Measurements from ENCODE around the gene KIAA0232.
A peak's percentile ranks its signal among the peaks of the same experiment; 100 is the strongest.

Gene KIAA0232, protein sequence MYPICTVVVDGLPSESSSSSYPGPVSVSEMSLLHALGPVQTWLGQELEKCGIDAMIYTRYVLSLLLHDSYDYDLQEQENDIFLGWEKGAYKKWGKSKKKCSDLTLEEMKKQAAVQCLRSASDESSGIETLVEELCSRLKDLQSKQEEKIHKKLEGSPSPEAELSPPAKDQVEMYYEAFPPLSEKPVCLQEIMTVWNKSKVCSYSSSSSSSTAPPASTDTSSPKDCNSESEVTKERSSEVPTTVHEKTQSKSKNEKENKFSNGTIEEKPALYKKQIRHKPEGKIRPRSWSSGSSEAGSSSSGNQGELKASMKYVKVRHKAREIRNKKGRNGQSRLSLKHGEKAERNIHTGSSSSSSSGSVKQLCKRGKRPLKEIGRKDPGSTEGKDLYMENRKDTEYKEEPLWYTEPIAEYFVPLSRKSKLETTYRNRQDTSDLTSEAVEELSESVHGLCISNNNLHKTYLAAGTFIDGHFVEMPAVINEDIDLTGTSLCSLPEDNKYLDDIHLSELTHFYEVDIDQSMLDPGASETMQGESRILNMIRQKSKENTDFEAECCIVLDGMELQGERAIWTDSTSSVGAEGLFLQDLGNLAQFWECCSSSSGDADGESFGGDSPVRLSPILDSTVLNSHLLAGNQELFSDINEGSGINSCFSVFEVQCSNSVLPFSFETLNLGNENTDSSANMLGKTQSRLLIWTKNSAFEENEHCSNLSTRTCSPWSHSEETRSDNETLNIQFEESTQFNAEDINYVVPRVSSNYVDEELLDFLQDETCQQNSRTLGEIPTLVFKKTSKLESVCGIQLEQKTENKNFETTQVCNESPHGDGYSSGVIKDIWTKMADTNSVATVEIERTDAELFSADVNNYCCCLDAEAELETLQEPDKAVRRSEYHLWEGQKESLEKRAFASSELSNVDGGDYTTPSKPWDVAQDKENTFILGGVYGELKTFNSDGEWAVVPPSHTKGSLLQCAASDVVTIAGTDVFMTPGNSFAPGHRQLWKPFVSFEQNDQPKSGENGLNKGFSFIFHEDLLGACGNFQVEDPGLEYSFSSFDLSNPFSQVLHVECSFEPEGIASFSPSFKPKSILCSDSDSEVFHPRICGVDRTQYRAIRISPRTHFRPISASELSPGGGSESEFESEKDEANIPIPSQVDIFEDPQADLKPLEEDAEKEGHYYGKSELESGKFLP (N-terminal part only)

DNA sequence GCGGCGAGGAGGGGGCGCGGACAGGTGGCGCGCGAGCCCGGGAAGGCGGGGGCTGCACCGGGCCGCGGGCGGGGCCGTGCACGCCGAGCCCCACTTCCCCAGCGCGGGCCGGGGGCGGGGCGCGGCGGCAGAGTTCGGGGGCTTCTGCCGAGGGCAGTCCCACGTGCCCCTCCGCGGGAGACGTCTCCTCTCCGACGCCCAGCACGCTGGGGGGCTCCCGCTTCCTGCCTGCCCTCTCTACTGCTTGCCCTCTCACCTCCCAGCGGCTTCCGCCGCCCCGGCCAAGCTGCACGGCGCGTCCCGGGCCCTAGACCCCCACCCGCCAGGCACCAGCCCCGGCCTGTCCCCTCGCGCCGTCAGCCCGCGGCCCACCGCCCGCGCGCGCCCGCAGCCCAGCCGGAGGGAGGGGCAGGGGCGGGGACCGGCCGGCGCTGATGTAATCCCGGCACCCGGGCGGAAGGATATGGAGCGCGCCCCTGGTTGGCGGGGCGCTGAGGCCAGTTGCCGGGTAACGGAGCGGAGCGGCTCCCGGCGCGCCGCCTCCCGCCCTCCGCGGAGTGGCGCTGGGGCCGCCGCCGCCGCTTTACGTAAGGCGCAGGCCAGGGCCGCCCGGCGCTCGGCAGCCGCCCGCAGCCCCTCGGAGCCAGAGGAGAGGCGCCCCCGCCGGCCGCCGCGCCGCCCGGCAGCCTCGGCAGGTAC lies at the start of gene KIAA0232:
KIAA0232 (plus strand) TSS at position 581 of the 699 bp plus-strand sequence. CDS start 41,727 bp downstream, outside the sequence.
- Mint-ChIP-seq H3K36me3 (peaks cover 19% of the 10 kb centered on the region), H3K27ac (peak within 1 kb of the TSS; percentile 23), H3K4me3 (peak within 1 kb of the TSS; percentile 80), H3K4me1 (peaks cover 50% of the 10 kb centered on the region), H3K9me3 (no peaks in the 10 kb centered on the region)
- DNase-seq (ENCODE audit: low spot score in 2 of 2) (peak; percentile 93), ATAC-seq (peak; percentile 88)

DNA sequence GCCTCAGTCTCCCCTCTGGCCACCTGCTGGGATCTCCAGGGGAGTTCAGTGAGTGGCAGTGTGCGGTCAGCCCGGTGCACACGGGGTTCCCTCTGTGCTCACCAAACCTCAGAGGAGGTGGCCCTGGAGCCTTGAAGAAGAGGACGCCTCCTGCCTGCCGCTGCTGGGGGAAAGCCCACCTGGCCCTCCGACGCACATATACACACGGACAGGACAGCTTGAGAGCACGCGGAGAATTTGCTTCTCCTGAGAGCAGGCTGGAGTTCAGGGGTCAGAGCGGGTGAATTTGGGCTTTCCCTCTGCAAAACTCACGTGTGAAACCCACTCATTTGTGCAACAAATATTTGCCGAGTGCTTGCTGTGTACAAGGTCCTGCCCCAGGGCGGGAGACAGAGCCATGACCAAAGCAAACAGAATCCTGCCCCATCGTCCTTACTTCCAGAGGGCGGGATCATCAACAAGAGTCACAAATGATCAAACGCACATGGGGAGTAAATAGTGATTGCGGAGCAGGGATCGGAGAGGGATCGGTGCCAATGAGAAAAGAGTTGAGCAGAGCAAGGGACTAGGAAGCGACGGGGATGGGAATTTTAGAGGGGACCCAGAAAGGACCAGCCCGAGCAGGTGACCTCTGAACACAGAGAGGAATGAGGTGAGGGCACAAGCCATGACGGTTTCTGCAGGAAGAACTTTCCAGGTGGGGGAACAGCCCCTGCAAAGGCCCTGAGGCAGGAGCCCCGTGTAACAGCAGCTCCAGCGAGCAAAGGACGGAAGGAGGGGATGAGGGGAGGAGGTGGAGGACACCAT lies 49.0 kb upstream of the KIAA0232 start:
- peak overlapping the region; percentile 56 for H3K27ac Mint-ChIP-seq
- no peaks in the 10 kb centered on the region for H3K9me3 Mint-ChIP-seq
- H3K4me3 Mint-ChIP-seq = no peak overlapping the region
- peaks cover 6% of the 10 kb centered on the region for H3K4me1 Mint-ChIP-seq
- peaks cover 6% of the 10 kb centered on the region for H3K36me3 Mint-ChIP-seq
- DNase-seq (ENCODE audit: low spot score in 2 of 2) (no peak), ATAC-seq (no peak)

DNA sequence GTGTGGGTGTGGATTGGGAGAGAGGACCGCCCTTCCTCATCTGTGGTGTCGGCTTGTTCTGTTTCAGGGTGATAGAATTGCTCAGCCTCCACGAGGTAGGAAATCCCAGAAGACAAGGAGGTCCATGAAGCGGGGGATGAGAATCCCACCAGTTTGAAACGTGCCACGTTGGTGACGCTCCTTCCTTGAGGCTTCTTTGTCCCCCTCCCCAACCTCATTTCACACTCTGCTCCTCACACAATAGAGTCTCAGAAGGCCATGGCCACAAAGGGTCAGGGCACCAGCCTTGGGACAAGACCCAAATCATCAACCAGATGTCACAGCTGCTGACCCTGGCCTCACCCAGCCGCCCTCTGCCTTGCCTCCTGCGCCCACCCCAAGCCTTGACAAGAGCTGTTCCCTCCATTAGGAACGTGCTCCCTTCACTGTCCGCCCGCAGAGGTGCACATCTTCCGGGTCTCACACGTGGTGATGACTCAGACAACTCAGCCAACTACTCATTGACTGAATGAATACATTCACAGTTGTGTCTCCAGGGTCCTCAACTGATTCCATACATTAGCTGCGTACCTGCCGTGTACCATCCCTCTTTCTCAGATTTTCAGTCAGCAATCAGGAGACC lies 48.3 kb upstream of the KIAA0232 start:
- H3K9me3 Mint-ChIP-seq = no peaks in the 10 kb centered on the region
- ATAC-seq (peak; percentile 51), DNase-seq (ENCODE audit: low spot score in 2 of 2) (no peak)
- no peak overlapping the region for H3K4me3 Mint-ChIP-seq
- peaks cover 6% of the 10 kb centered on the region for H3K4me1 Mint-ChIP-seq
- H3K36me3 Mint-ChIP-seq = peaks cover 6% of the 10 kb centered on the region
- peak overlapping the region; percentile 56 for H3K27ac Mint-ChIP-seq

DNA sequence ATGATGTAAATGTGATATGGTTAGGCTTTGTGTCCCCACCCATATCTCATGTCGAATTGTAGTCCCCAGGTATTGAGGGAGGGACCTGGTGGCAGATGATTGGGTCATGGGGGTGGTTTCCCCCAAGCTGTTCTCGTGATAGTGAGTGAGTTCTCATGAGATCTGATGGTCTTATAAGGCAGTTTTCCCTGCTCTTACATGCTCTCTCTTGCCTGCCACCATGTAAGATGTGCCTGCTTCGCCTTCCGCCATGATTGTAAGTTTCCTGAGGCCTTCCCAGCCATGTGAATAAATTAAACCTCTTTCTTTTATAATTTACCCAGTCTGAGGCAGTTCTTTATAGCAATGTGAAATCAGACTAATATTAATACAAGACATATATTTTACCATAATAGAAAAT lies 42.6 kb upstream of the KIAA0232 start:
- no peak for DNase-seq (ENCODE audit: low spot score in 2 of 2)
- peaks cover 15% of the 10 kb centered on the region for H3K4me1 Mint-ChIP-seq
- no peaks in the 10 kb centered on the region for H3K36me3 Mint-ChIP-seq
- H3K27ac Mint-ChIP-seq = no peak overlapping the region
- no peak for ATAC-seq
- no peaks in the 10 kb centered on the region for H3K9me3 Mint-ChIP-seq
- no peak overlapping the region for H3K4me3 Mint-ChIP-seq

DNA sequence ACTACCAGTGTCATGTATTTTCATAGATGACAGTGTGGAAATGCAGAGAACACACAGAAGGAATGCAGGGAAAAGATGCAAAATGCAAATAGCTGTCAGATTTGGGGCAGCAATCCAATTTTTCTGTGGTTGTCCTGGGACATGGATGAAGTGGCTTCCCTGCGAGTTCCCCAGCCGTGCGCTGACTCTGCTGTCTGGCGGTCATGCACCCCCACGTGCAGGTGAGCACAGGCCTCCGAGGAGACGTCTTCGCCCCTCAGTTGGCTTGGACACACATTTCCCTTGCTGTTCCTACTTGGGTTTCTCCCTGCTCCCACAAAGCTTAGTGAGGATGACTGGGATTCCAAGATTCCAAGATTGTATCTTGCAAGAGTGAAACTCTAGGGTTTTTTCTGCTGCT lies 42.2 kb upstream of the KIAA0232 start:
- Mint-ChIP-seq H3K27ac (no peak overlapping the region), H3K4me1 (peaks cover 15% of the 10 kb centered on the region), H3K9me3 (no peaks in the 10 kb centered on the region), H3K4me3 (no peak overlapping the region), H3K36me3 (no peaks in the 10 kb centered on the region)
- DNase-seq (ENCODE audit: low spot score in 2 of 2) (no peak), ATAC-seq (no peak)

DNA sequence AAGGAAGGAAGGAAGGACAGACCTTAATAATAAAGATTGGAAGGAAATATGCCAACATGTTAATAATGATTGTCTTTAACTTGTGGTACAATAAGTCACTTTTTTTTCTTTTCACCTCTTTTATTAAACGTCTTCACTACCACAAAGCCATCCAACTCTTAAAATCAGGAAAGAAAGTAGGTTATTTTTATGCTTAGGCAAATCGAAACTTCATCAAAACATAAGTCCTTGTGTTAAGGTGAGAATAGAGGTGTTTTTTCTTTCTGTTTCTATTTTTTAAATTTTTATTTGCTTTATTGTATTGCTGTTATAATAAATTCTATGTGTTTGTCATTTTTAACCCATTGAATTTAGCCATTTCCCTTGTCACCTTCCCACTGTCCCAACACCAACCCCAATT lies 40.0 kb upstream of the KIAA0232 start:
- no peaks in the 10 kb centered on the region for H3K36me3 Mint-ChIP-seq
- H3K4me3 Mint-ChIP-seq = no peak overlapping the region
- peaks cover 15% of the 10 kb centered on the region for H3K4me1 Mint-ChIP-seq
- ATAC-seq (no peak), DNase-seq (ENCODE audit: low spot score in 2 of 2) (no peak)
- H3K9me3 Mint-ChIP-seq = no peaks in the 10 kb centered on the region
- no peak overlapping the region for H3K27ac Mint-ChIP-seq

DNA sequence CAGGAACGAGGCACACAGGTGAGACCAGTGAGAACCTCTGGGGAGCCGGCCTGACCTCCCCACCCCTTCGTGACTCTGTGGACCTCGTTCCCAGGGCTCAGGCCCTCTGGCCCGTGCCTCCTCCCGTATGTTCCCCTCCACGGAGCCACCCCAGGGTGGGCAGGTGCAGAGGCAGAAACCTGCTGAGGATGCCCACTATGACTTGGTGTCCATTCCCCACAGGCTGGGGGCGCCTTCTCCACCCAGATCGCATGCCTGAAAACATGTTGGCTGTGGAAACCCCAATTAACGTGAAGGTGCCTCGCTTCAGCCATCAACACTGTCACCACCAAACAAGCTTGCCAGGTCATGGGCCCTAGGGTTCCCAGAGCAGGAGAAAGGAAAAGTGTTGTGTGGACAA lies 39.5 kb upstream of the KIAA0232 start:
- H3K27ac Mint-ChIP-seq = no peak overlapping the region
- no peak overlapping the region for H3K4me3 Mint-ChIP-seq

DNA sequence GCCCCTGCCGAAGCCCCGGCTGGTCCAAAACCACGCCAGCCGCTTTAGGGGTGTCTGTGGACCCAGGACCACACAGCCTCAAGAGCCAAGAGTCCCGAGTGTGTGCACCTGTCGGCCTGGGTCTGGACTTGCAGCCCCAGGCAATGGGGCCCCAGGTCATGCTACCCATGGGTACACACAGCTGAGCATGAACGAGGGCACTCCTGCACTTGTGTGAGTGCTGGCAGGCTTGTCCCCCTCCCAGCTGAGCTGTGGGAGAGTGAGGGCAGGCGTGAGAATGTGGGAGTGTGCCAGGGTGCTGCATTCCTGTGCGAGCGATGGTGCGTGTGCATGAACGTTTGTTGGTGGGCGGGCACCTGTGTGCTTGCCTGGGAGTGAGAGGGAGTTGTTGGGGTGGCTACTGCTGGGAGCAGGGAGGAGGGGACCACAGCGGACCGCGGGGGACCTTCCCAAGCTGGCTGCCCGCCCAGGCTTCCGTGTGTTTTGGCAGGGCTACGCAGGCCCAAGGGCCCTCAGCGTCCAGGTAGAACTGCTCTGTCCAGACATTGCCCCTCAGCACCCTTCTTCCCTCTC lies 35.7 kb upstream of the KIAA0232 start:
- ATAC-seq = peak; percentile 4

More for the DNA sequence above, 39.5 kb upstream of the KIAA0232 start:
- no peak for DNase-seq (ENCODE audit: low spot score in 2 of 2)
- Mint-ChIP-seq H3K9me3 (no peaks in the 10 kb centered on the region), H3K4me1 (peaks cover 15% of the 10 kb centered on the region), H3K36me3 (no peaks in the 10 kb centered on the region)
- ATAC-seq = no peak

DNA sequence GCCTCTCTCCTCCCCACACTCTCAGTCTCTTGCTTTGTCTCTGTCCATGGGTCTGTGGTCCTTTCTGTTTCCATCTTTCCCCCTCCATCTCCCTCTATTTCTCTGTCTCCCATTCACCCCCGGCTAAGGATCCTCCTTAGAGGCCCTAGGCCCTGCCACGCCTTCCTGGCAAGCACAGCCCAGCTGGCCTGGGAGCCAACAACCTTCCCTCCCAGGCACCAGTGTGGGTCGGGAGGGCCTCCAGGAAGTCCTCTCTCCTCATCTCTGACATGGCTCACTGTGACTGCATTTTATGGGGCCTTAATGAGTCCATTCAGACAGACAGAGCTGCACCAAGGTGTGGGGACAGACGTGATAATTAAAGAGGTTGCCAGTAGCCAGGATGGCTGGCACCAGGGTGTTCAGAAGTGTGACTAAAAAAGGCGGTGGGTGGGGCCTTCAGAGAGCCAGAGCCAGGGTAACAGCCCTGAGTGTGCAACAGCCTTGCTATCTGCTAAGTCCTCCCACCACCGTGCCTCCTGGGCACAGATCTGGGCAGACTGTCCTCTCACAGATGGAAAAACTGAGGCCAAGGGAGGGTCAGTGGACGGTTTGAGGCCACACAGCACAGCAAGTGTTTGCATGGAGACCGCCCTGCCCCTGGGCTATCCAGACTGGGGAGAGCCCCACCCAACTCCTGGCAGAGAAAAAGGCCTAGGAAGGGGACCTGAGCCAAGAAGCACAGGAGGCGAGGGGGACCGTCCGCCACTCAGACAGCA lies 35.1 kb upstream of the KIAA0232 start:
- Mint-ChIP-seq H3K36me3 (no peaks in the 10 kb centered on the region), H3K27ac (peak overlapping the region; percentile 75), H3K9me3 (no peaks in the 10 kb centered on the region), H3K4me3 (no peak overlapping the region), H3K4me1 (peaks cover 19% of the 10 kb centered on the region)
- ATAC-seq (peak; percentile 14), DNase-seq (ENCODE audit: low spot score in 2 of 2) (no peak)

More for the DNA sequence above, 35.7 kb upstream of the KIAA0232 start:
- peaks cover 20% of the 10 kb centered on the region for H3K4me1 Mint-ChIP-seq
- DNase-seq (ENCODE audit: low spot score in 2 of 2) = no peak
- H3K9me3 Mint-ChIP-seq = no peaks in the 10 kb centered on the region
- H3K36me3 Mint-ChIP-seq = no peaks in the 10 kb centered on the region
- H3K27ac Mint-ChIP-seq = peak overlapping the region; percentile 75
- no peak overlapping the region for H3K4me3 Mint-ChIP-seq

DNA sequence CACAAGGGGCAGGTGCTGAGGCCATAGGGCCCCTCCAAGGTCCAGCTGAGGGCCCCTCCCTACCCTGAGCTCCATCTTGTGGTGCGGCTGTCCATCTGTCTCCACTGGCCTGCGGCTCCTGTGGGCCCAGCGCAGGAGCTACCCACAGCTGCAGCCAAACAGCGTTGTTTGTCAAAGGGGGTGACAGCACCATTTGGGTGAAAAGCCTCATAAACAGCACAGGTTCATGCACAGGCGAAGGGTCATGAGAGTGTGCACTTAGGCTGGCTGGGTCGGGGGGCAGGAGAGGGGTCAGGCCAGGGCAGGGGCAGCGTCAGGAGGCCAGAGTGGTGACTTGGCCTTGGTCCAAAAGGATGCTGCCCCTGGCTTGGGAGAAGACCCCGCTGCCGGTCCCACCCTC lies 34.2 kb upstream of the KIAA0232 start:
- Mint-ChIP-seq H3K36me3 (no peaks in the 10 kb centered on the region), H3K9me3 (no peaks in the 10 kb centered on the region), H3K27ac (peak overlapping the region; percentile 35), H3K4me3 (no peak overlapping the region), H3K4me1 (peaks cover 11% of the 10 kb centered on the region)
- ATAC-seq = no peak
- no peak for DNase-seq (ENCODE audit: low spot score in 2 of 2)

DNA sequence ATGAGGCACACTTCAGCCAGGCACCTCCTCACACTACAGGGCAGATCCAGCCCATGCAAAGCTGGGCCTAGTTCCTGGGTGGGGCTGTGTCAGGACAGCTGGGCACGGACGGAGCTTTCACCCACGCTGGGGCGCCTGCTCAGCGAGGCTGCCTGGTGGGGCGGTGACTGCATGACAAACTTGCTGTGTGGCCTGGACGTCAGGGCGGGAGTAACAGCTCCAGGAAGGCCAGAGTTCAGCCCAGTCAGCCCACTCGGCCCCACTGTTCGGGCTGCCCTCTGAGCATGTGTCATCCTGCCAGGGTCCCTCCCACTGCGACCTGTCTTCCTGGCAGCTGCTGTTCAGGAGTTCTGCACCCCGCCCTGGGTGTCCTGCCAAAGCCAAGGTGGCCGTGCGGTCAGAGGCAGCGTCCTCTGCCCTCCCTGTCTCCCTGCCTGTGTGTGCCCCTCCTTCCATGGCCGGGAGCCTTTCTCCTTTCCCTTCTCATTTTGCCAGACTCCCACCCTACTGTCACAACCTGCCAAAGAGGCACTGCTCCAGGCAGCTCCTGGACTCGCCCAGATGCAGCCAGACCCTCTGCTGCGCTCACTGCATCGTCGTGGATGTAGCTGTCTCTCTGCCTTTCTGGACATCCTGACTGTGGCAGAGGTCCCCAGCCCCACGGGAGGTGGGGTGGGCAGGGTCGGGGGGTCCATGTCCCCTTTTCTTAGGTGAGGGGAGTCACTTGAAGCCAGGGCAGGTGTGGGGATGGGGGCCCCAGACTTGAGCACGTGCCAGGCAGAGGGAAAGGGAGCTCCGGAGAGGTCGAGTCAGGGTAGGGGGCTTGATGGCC lies 33.0 kb upstream of the KIAA0232 start:
- Mint-ChIP-seq H3K36me3 (no peaks in the 10 kb centered on the region), H3K27ac (peak overlapping the region; percentile 95)

More for the DNA sequence above, 33.0 kb upstream of the KIAA0232 start:
- peaks cover 11% of the 10 kb centered on the region for H3K4me1 Mint-ChIP-seq
- no peaks in the 10 kb centered on the region for H3K9me3 Mint-ChIP-seq
- DNase-seq (ENCODE audit: low spot score in 2 of 2) = no peak
- no peak overlapping the region for H3K4me3 Mint-ChIP-seq
- ATAC-seq = no peak
